Progenitor cell of endocrine pancreas (in vitro differentiated cells): ENCODE measurements around the gene CCSER1. TPM values are rescaled to one million over a fixed set of nuclear protein-coding genes. Genes with fewer than 3 reads are reported as not detected.

Experiments used
- DNase-seq: peaks from one replicate; pipeline ENCODE4 v3.0.0; 2021; ENCODE audit warnings: low spot score; ENCODE audit not compliant: unreplicated experiment
- H3K27ac Mint-ChIP-seq: 2 replicates; pipeline ENCODE4 v1.8.0; 2021; ENCODE audit warnings: mild to moderate bottlenecking, moderate library complexity, mixed read lengths
- H3K27me3 Mint-ChIP-seq: 2 replicates; pipeline ENCODE4 v1.8.0; 2021; ENCODE audit warnings: mixed read lengths
- H3K36me3 Mint-ChIP-seq: 2 replicates; pipeline ENCODE4 v1.8.0; 2022; ENCODE audit warnings: mixed read lengths; ENCODE audit not compliant: insufficient read depth
- H3K4me1 Mint-ChIP-seq: 2 replicates; pipeline ENCODE4 v1.8.0; 2021; ENCODE audit warnings: low read depth, mixed read lengths
- H3K4me3 Mint-ChIP-seq: 2 replicates; pipeline ENCODE4 v1.8.0; 2021; ENCODE audit warnings: low read depth, mild to moderate bottlenecking, moderate library complexity, mixed read lengths
- H3K9me3 Mint-ChIP-seq: 2 replicates; pipeline ENCODE4 v1.8.0; 2021; ENCODE audit warnings: low read depth, mixed read lengths
- total RNA-seq: library from RNA; stranded (reverse); gene quantifications from 2 replicates; pipeline ENCODE4 v1.2.1, GENCODE V29; 2021
- TF ChIP-seq, protein P1 (sequence below): fragments of 200-600 bp; sonication (generic); IDR thresholded peaks from one replicate; pipeline ENCODE4 v1.5.0; 2021; ENCODE audit warnings: antibody characterized with exemption, mild to moderate bottlenecking; ENCODE audit not compliant: unreplicated experiment

CCSER1 gene
- total RNA-seq, 1 donor from 2014 or later, result 11.6 TPM

DNA sequence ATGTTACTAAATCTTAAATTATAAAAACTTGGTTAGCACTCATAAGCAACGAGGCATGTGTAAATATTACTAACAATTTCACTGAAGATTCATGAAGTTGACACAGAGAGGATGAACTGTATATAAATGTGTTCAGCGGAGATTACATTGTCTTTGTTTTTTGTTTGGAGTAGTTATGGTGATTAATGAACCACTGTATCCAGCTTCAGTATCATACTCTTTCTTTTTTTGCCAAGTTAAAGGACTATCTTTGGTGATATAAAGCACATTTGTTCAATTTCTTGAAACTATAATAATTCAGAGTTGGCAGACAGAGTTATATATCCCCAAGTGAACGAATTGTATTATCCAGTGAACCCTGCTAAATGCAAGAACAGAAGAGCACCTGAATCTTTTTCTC lies 497.6 kb downstream of the CCSER1 start:
- no peak overlapping the region for H3K4me3 Mint-ChIP-seq
- peaks cover 6% of the 10 kb centered on the region for H3K4me1 Mint-ChIP-seq
- no peaks in the 10 kb centered on the region for H3K36me3 Mint-ChIP-seq
- no peaks in the 10 kb centered on the region for H3K9me3 Mint-ChIP-seq
- TF ChIP-seq, protein P1, sequence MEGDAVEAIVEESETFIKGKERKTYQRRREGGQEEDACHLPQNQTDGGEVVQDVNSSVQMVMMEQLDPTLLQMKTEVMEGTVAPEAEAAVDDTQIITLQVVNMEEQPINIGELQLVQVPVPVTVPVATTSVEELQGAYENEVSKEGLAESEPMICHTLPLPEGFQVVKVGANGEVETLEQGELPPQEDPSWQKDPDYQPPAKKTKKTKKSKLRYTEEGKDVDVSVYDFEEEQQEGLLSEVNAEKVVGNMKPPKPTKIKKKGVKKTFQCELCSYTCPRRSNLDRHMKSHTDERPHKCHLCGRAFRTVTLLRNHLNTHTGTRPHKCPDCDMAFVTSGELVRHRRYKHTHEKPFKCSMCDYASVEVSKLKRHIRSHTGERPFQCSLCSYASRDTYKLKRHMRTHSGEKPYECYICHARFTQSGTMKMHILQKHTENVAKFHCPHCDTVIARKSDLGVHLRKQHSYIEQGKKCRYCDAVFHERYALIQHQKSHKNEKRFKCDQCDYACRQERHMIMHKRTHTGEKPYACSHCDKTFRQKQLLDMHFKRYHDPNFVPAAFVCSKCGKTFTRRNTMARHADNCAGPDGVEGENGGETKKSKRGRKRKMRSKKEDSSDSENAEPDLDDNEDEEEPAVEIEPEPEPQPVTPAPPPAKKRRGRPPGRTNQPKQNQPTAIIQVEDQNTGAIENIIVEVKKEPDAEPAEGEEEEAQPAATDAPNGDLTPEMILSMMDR, result no peak
- H3K27me3 Mint-ChIP-seq, result no peaks in the 10 kb centered on the region
- no peak overlapping the region for H3K27ac Mint-ChIP-seq
- DNase-seq, result no peak

DNA sequence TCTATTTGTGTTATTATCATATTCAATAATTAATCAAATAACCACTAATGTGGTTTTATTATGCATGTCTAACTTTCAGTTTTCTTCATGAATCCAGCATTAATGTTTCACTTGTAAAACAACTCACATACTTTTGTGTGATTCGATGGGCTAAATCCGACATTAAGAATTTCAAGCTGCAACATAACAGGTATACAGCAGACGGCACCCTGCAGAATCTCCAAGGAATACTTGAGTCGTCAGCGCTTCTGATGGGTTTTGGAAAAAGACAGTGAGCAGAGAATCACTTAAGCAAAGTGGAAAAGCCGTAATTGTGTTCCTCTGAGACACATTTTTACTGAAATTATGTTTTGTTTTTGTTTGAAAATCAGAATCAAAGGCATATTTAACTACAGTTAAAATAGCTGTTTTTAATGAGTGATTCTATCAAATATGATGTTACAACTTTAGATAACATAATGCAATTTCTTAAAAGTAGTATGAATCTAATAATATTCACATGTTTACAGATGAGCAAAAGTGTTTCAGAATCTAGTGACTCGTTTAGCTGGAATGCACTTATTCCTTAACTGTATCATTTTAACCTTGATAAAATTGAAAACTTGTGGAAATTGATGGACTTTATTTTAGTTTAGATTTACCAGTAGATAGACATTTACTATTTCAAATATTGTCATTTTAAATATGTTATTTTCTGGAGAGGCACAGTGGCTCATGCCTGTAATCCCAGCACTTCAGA lies 514.8 kb downstream of the CCSER1 start:
- DNase-seq, result no peak
- Mint-ChIP-seq H3K36me3 (no peaks in the 10 kb centered on the region), H3K27me3 (no peaks in the 10 kb centered on the region), H3K27ac (no peak overlapping the region), H3K4me1 (no peaks in the 10 kb centered on the region), H3K9me3 (no peaks in the 10 kb centered on the region), H3K4me3 (no peak overlapping the region)
- TF ChIP-seq, protein P1, result no peak

DNA sequence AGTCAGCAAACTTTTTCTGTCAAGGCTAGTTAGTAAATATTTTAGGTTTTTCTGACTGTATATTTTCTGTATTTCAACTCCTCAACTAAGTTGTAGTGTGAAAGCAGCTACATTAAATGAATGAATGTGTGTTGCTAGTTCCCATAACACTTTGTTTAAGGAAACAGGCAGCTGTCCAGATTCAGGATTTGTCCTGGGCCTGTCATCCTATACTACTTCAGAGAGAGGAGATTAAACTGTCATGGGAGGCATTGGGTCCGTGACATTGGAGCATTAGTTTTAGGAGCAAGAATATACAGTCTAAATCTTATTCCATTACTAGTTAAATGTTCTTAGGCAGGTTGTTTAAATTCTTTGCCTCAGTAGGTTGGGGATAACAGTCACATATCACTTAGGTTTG lies 516.0 kb downstream of the CCSER1 start:
- no peak for DNase-seq
- Mint-ChIP-seq H3K27me3 (no peaks in the 10 kb centered on the region), H3K36me3 (no peaks in the 10 kb centered on the region), H3K27ac (no peak overlapping the region), H3K9me3 (no peaks in the 10 kb centered on the region), H3K4me3 (no peak overlapping the region), H3K4me1 (no peaks in the 10 kb centered on the region)
- TF ChIP-seq, protein P1, result no peak

DNA sequence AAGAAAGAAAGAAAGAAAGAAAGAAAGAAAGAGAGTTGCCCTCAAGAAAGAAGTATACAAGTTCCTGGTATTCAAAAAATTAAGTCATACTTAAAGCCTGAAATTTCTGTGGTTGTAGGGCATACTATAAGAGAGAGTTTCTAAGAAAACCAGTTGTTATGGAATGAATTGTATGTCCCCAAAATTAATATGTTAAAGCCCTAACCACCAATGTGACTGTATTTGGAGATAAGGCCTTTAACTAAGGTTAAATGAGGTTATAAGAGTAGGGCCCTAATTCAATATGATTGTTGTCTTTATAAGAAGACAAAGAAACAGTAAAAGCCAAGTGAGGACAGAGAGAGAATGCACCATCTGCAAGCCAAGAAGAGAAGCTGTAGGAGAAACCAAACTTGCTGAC lies 521.1 kb downstream of the CCSER1 start:
- H3K9me3 Mint-ChIP-seq, result no peaks in the 10 kb centered on the region
- no peak for DNase-seq
- no peak overlapping the region for H3K27ac Mint-ChIP-seq
- H3K27me3 Mint-ChIP-seq, result no peaks in the 10 kb centered on the region
- no peaks in the 10 kb centered on the region for H3K4me1 Mint-ChIP-seq
- TF ChIP-seq, protein P1, result no peak
- no peaks in the 10 kb centered on the region for H3K36me3 Mint-ChIP-seq
- H3K4me3 Mint-ChIP-seq, result no peak overlapping the region

- Mint-ChIP-seq H3K36me3 (no peaks in the 10 kb centered on the region), H3K4me3 (no peak overlapping the region), H3K4me1 (no peaks in the 10 kb centered on the region), H3K9me3 (no peaks in the 10 kb centered on the region), H3K27ac (no peak overlapping the region), H3K27me3 (no peaks in the 10 kb centered on the region)
- TF ChIP-seq, protein P1, result no peak
- DNase-seq, result no peak
These were observed 521.6 kb downstream of the CCSER1 start for GRCh38 chr4:90648791-90649190.
